Right atrium auricular region (tissue), 2 donors: Measurements from ENCODE around the gene YAP1. TPM values are rescaled to one million over a fixed set of nuclear protein-coding genes. Genes with fewer than 3 reads are reported as not detected.
A peak's percentile ranks its signal among the peaks of the same experiment; 100 is the strongest.

Experiments used
- DNase-seq: peaks from one replicate; pipeline ENCODE4 v3.0.0-alpha.2; 2019; ENCODE audit warnings: low spot score
- H3K27ac ChIP-seq, 2 donors: fragments of 200-600 bp; sonication (generic); 1 replicate in 1 of 2; 2 replicates in 1 of 2; pipeline ENCODE4 v1.5.1; 2016 to 2019
- H3K27me3 ChIP-seq, 2 donors: fragments of 200-600 bp; sonication (generic); one replicate each; pipeline versions ENCODE4 v1.5.1 to v1.6.0; 2017 to 2019
- H3K36me3 ChIP-seq: fragments of 200-600 bp; sonication (generic); one replicate; pipeline ENCODE4 v1.5.1; 2016
- H3K4me1 ChIP-seq, 2 donors: fragments of 200-600 bp; sonication (generic); one replicate each; pipeline versions ENCODE4 v1.5.1 to v1.6.0; 2017 to 2019
- H3K4me3 ChIP-seq, 2 donors: fragments of 200-600 bp; sonication (generic); 1 replicate in 1 of 2; 2 replicates in 1 of 2; pipeline ENCODE4 v1.5.1; 2017 to 2019; ENCODE audit warnings: mild to moderate bottlenecking in 1 of 2, moderate library complexity in 1 of 2
- H3K9me3 ChIP-seq, 2 donors: fragments of 200-600 bp; sonication (generic); one replicate each; pipeline ENCODE4 v1.5.1; 2019
- CTCF ChIP-seq, 2 donors: fragments of 200-600 bp; sonication (generic); IDR thresholded peaks; one replicate each; pipeline ENCODE4 v1.5.1; 2019; ENCODE audit warnings: antibody characterized with exemption in 2 of 2
- total RNA-seq, 2 donors: library from RNA; depleted of rRNA; stranded (reverse); fragments of >200 nt; gene quantifications; one replicate each; pipeline ENCODE4 v1.1.0, GENCODE V29; 2016

YAP1 gene
- total RNA-seq, 2 donors from 2014 or later, result 85.0 to 135 TPM

GRCh38 chr11:102151784-102152525 lies 41.7 kb downstream of the YAP1 start:
- peak overlapping the region in 1 of 2 donors; percentile 7 for H3K27ac ChIP-seq
- no peak for DNase-seq
- peaks cover 0 to 44% of the 10 kb centered on the region in 2 donors for H3K4me1 ChIP-seq
- no peaks in the 10 kb centered on the region for H3K9me3 ChIP-seq
- H3K27me3 ChIP-seq, result no peaks in the 10 kb centered on the region
- H3K36me3 ChIP-seq, result no peaks in the 10 kb centered on the region
- H3K4me3 ChIP-seq, result no peak overlapping the region
- no peak for TF ChIP-seq CTCF (IDR thresholded peaks at IDR 0.05)

GRCh38 chr11:102153082-102153481 lies 42.8 kb downstream of the YAP1 start:
- Histone ChIP-seq H3K27ac (no peak overlapping the region), H3K36me3 (no peaks in the 10 kb centered on the region), H3K4me3 (no peak overlapping the region), H3K4me1 (peaks cover 0 to 45% of the 10 kb centered on the region in 2 donors), H3K9me3 (no peaks in the 10 kb centered on the region), H3K27me3 (no peaks in the 10 kb centered on the region)
- no peak for TF ChIP-seq CTCF (IDR thresholded peaks at IDR 0.05)
- DNase-seq, result no peak

GRCh38 chr11:102154806-102155205 lies 44.6 kb downstream of the YAP1 start:
- no peak for DNase-seq
- Histone ChIP-seq H3K4me3 (no peak overlapping the region), H3K4me1 (peaks cover 0 to 55% of the 10 kb centered on the region in 2 donors), H3K36me3 (no peaks in the 10 kb centered on the region), H3K9me3 (no peaks in the 10 kb centered on the region), H3K27ac (no peak overlapping the region), H3K27me3 (no peaks in the 10 kb centered on the region)
- TF ChIP-seq CTCF (IDR thresholded peaks at IDR 0.05), result no peak

- no peak for DNase-seq
- H3K36me3 ChIP-seq, result no peaks in the 10 kb centered on the region
- no peaks in the 10 kb centered on the region for H3K9me3 ChIP-seq
- TF ChIP-seq CTCF (IDR thresholded peaks at IDR 0.05), result no peak
- no peaks in the 10 kb centered on the region for H3K27me3 ChIP-seq
- peak overlapping the region in 1 of 2 donors; percentile 70 for H3K27ac ChIP-seq
- peaks cover 0 to 55% of the 10 kb centered on the region in 2 donors for H3K4me1 ChIP-seq
- no peak overlapping the region for H3K4me3 ChIP-seq
Measured at GRCh38 chr11:102155676-102156075, 45.4 kb downstream of the YAP1 start.

GRCh38 chr11:102157219-102157618 lies 47.0 kb downstream of the YAP1 start:
- peaks cover 0 to 55% of the 10 kb centered on the region in 2 donors for H3K4me1 ChIP-seq
- no peaks in the 10 kb centered on the region for H3K36me3 ChIP-seq
- DNase-seq, result peak; percentile 85
- no peak overlapping the region for H3K4me3 ChIP-seq
- no peak for TF ChIP-seq CTCF (IDR thresholded peaks at IDR 0.05)
- no peaks in the 10 kb centered on the region for H3K27me3 ChIP-seq
- peak overlapping the region; percentile 40 to 70 for H3K27ac ChIP-seq
- no peaks in the 10 kb centered on the region for H3K9me3 ChIP-seq
